Hepatocyte (in vitro differentiated cells): ENCODE data around the gene FAM174C.

Experiments used
- EZH2 ChIP-seq: fragments of 200-600 bp; sonication (generic); IDR thresholded peaks from 2 replicates; pipeline ENCODE4 v1.6.1; 2016; ENCODE audit warnings: antibody characterized with exemption, mild to moderate bottlenecking, borderline replicate concordance
- EZH2phosphoT487 ChIP-seq: fragments of 200-600 bp; sonication (generic); IDR thresholded peaks from one replicate; pipeline ENCODE4 v1.6.1; 2018; ENCODE audit warnings: antibody characterized with exemption, mild to moderate bottlenecking, low read depth, moderate library complexity; ENCODE audit not compliant: unreplicated experiment, severe bottlenecking
- TF ChIP-seq, protein P1 (sequence below): fragments of 200-600 bp; sonication (generic); IDR thresholded peaks from 2 replicates; pipeline ENCODE4 v1.5.1; 2016; ENCODE audit warnings: antibody characterized with exemption, mild to moderate bottlenecking; ENCODE audit not compliant: poor library complexity

DNA sequence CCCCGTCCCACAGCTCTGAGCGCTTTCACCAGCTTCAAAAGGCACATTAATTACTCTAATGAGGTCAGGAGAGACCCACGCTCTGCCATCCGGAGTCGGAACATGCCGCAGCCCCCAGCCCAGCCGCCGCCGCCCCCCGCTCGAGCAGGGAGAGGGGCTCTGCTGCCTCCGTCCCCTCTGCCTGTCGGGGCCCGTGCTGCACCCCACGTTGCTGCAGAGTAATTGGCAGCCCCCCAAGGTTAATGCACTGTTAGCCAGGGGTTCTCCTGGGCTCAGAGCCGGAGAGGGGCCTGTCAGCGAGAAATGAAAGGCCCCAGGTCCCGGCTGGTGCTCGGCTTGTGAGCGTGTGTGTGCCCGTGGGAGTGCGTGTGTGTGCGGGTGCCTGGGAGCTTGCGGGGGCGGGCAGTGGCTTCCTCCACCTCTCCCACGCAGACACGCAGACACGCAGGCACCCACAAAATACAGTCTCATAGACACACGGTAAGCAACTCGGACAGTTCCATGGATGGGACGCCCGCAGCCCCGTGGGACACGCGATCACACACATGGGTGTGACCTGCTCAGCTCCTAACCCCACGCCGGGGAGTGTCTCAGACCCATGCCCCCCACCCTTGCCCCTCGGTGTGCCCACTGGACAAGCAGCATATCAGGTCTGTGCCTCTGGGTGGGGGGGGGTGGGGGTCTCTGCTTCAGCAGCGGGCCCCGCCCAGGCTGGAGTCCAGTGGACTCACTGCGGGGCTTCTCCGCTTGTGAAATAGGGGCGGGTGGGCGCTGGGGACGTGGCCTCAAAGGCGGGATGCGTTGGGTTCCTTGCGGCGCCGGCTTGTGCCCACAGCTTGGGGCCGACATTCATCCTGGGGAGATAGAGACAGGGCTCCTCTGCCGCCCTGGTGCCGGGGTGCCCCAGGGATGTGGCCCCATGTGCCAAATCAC is 5.6 kb downstream of the FAM174C start:
- TF ChIP-seq, protein P1, sequence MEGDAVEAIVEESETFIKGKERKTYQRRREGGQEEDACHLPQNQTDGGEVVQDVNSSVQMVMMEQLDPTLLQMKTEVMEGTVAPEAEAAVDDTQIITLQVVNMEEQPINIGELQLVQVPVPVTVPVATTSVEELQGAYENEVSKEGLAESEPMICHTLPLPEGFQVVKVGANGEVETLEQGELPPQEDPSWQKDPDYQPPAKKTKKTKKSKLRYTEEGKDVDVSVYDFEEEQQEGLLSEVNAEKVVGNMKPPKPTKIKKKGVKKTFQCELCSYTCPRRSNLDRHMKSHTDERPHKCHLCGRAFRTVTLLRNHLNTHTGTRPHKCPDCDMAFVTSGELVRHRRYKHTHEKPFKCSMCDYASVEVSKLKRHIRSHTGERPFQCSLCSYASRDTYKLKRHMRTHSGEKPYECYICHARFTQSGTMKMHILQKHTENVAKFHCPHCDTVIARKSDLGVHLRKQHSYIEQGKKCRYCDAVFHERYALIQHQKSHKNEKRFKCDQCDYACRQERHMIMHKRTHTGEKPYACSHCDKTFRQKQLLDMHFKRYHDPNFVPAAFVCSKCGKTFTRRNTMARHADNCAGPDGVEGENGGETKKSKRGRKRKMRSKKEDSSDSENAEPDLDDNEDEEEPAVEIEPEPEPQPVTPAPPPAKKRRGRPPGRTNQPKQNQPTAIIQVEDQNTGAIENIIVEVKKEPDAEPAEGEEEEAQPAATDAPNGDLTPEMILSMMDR: no peak
- no peak for TF ChIP-seq EZH2phosphoT487
- no peak for TF ChIP-seq EZH2
